Neuronal stem cell (in vitro differentiated cells): ENCODE data around the gene CISD3.

Experiments
- DNase-seq: peaks from one replicate; pipeline ENCODE4 v3.0.0-alpha.2; 2013; ENCODE audit warnings: low spot score
- H2AFZ ChIP-seq: one replicate; pipeline ENCODE4 v1.6.1; 2013; ENCODE audit warnings: mild to moderate bottlenecking, low read length, inconsistent platforms
- H2AK5ac ChIP-seq: 2 replicates; pipeline ENCODE4 v1.6.1; 2013; ENCODE audit warnings: low read depth, mild to moderate bottlenecking, inconsistent platforms, low read length, moderate library complexity, mixed read lengths
- H2BK120ac ChIP-seq: 2 replicates; pipeline ENCODE4 v1.6.1; 2013; ENCODE audit warnings: low read depth, mild to moderate bottlenecking, inconsistent platforms, low read length, moderate library complexity, mixed read lengths
- H2BK12ac ChIP-seq: one replicate; pipeline ENCODE4 v1.6.1; 2013; ENCODE audit warnings: low read length, inconsistent platforms
- H2BK15ac ChIP-seq: 2 replicates; pipeline ENCODE4 v1.6.1; 2013; ENCODE audit warnings: mild to moderate bottlenecking, low read length, inconsistent platforms, mixed read lengths
- H2BK5ac ChIP-seq: one replicate; pipeline ENCODE4 v1.6.1; 2013; ENCODE audit warnings: inconsistent platforms, mild to moderate bottlenecking, low read length, moderate library complexity
- H3K14ac ChIP-seq: one replicate; pipeline ENCODE4 v1.6.1; 2013; ENCODE audit warnings: low read length, inconsistent platforms
- H3K18ac ChIP-seq: 2 replicates; pipeline ENCODE4 v1.6.1; 2013; ENCODE audit warnings: low read length, inconsistent platforms
- H3K23ac ChIP-seq: 2 replicates; pipeline ENCODE4 v1.6.1; 2013; ENCODE audit warnings: low read depth, mild to moderate bottlenecking, mixed read lengths, low read length, inconsistent platforms; ENCODE audit not compliant: poor library complexity
- H3K27ac ChIP-seq: replicated peaks from 3 replicates; pipeline ENCODE4 v1.5.1; 2013; ENCODE audit warnings: low read length, inconsistent platforms
- H3K27me3 ChIP-seq, 3 experiments: 2 replicates each; pipeline ENCODE4 v1.6.1; 2013; ENCODE audit warnings: low read length in 3 of 3, mild to moderate bottlenecking in 2 of 3, inconsistent platforms in 1 of 3, low read depth in 1 of 3, mixed read lengths in 1 of 3, moderate library complexity in 1 of 3; ENCODE audit not compliant: control insufficient read depth in 3 of 3, insufficient read depth in 3 of 3
- H3K36me3 ChIP-seq, 2 donors: replicated peaks in 1 of 2; 2 replicates each; pipeline ENCODE4 v1.6.1; 2013; ENCODE audit warnings: low read length in 2 of 2; ENCODE audit not compliant: control insufficient read depth in 2 of 2, insufficient read depth in 2 of 2
- H3K4ac ChIP-seq: 2 replicates; pipeline ENCODE4 v1.6.1; 2013; ENCODE audit warnings: inconsistent platforms, mild to moderate bottlenecking, low read length, moderate library complexity
- H3K4me1 ChIP-seq, 2 donors: 1 replicate in 1 of 2; 2 replicates in 1 of 2; pipeline ENCODE4 v1.6.1; 2013; ENCODE audit warnings: low read length in 2 of 2, low read depth in 1 of 2; ENCODE audit not compliant: control insufficient read depth in 2 of 2, insufficient read depth in 1 of 2
- H3K4me2 ChIP-seq: one replicate; pipeline ENCODE4 v1.6.1; 2013; ENCODE audit warnings: mild to moderate bottlenecking, low read length, inconsistent platforms; ENCODE audit not compliant: insufficient read depth, poor library complexity, severe bottlenecking
- H3K4me3 ChIP-seq, 2 donors: 2 replicates each; pipeline ENCODE4 v1.5.1; 2013; ENCODE audit warnings: low read length in 2 of 2, mild to moderate bottlenecking in 2 of 2, inconsistent platforms in 1 of 2, moderate library complexity in 1 of 2
- H3K79me1 ChIP-seq: one replicate; pipeline ENCODE4 v1.6.1; 2013; ENCODE audit warnings: low read depth, mild to moderate bottlenecking, inconsistent platforms, low read length, moderate library complexity
- H3K9ac ChIP-seq: one replicate; pipeline ENCODE4 v1.6.1; 2013; ENCODE audit warnings: mild to moderate bottlenecking, low read depth, low read length, inconsistent platforms; ENCODE audit not compliant: poor library complexity
- H3K9me3 ChIP-seq, 2 donors: replicated peaks in 1 of 2; 2 replicates each; pipeline versions ENCODE3 to v1.6.1; 2013; ENCODE audit warnings: low read length in 2 of 2, mild to moderate bottlenecking in 2 of 2, inconsistent platforms in 1 of 2, low read depth in 1 of 2, mixed read lengths in 1 of 2, moderate library complexity in 1 of 2; ENCODE audit not compliant: control insufficient read depth in 2 of 2, insufficient read depth in 1 of 2
- H4K8ac ChIP-seq: one replicate; pipeline ENCODE4 v1.6.1; 2013; ENCODE audit warnings: low read depth, mild to moderate bottlenecking, inconsistent platforms, low read length, moderate library complexity
- H4K91ac ChIP-seq: one replicate; pipeline ENCODE4 v1.6.1; 2013; ENCODE audit warnings: low read length, low read depth, mild to moderate bottlenecking, inconsistent platforms; ENCODE audit not compliant: poor library complexity
- WGBS, 2 donors: extraction: QIAGEN DNeasy Blood & Tissue Kit; methylation state at CpG; one replicate each; pipeline ENCODE4 v1.1.7; 2013; ENCODE audit warnings: missing lambda C conversion rate in 2 of 2, mixed read lengths in 1 of 2; ENCODE audit not compliant: insufficient read length in 2 of 2, insufficient replicate concordance in 1 of 2; ENCODE audit errors: extremely low coverage in 2 of 2; 5-methylcytosine and 5-hydroxymethylcytosine counted together

The CISD3 gene

DNA sequence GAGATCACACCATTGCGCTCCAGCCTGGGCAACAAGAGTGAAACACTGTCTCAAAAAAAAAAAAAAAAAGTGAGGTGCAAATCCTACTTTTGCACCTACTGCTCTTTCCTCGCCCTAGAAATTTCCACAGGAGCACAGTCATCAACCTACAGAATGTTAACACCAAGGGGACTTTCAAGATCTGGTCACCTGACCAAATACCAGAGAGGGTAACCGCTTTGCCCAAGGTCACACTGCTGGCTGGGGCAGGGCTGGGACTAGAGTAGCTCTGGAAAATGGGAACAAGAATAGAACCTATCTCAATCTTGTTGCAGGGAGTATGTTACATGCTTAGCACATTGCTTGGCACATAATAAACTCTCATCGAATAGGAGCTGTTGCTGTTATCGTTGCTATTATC is 31.4 kb upstream of the CISD3 start:
- Histone ChIP-seq H3K27ac (no peak overlapping the region), H2BK5ac (no peak overlapping the region), H4K91ac (no peak overlapping the region), H2BK120ac (no peak overlapping the region), H3K14ac (no peak overlapping the region), H3K4ac (no peak overlapping the region), H3K18ac (no peak overlapping the region), H3K79me1 (no peaks in the 10 kb centered on the region), H3K23ac (no peak overlapping the region), H3K36me3 (no peaks in the 10 kb centered on the region), H2BK12ac (no peak overlapping the region), H3K4me3 (no peak overlapping the region), H2AFZ (no peak overlapping the region), H4K8ac (no peak overlapping the region), H3K4me1 (peaks cover 12 to 20% of the 10 kb centered on the region in 2 donors), H3K4me2 (no peak overlapping the region), H3K9me3 (no peaks in the 10 kb centered on the region), H3K9ac (no peak overlapping the region), H2BK15ac (no peak overlapping the region), H3K27me3 (peaks cover 0 to 57% (median 15%) of the 10 kb centered on the region in 3 experiments), H2AK5ac (no peak overlapping the region)
- WGBS, 2 donors = no CpG with 5 or more reads among the region's 5 CpGs
- DNase-seq = no peak

DNA sequence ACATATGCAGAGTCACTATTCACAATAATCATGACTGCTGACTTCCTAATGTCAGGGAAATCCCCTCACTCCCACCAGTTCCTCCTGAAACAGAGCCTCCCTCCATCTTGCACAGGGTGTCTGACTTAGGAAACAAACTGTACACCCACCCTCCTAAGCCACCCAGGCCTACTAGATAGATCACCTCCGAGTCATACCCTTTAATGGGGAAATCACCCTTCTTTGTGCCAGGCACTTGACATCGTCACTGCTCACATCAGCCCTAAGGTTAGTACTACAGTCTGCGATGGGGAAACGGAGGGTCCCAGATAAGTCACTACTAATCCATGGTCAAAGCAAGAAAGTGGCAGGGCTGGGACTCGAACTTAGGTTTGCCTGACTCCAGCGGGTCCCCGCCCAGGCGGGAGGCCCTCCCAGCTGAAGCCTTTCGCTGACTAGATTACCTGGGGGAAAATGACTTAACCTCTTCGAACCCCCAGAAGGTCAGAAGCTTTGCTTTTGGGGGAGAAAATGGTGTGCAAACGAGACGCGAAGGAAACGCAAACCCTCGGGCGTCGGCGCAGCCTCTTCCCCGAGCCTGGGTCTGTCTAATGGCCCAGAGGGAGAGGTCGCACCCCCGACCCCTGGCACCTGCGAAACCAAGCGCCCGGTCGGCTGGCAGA is 28.5 kb upstream of the CISD3 start:
- peak overlapping the region; percentile 1 for H2BK120ac ChIP-seq
- H3K4me1 ChIP-seq = peaks cover 14 to 24% of the 10 kb centered on the region in 2 donors
- no peak overlapping the region for H3K4ac ChIP-seq
- H3K18ac ChIP-seq = peak overlapping the region; percentile 86
- H3K4me2 ChIP-seq = peak overlapping the region; percentile 75
- no peak overlapping the region for H3K27ac ChIP-seq
- H3K9me3 ChIP-seq = no peaks in the 10 kb centered on the region
- H3K4me3 ChIP-seq = peak overlapping the region; percentile 73 to 77
- H3K36me3 ChIP-seq = no peaks in the 10 kb centered on the region
- peaks cover 0 to 77% (median 18%) of the 10 kb centered on the region in 3 experiments for H3K27me3 ChIP-seq
- no peak overlapping the region for H4K91ac ChIP-seq
- no peak overlapping the region for H2AK5ac ChIP-seq
- no peak overlapping the region for H4K8ac ChIP-seq
- H3K9ac ChIP-seq = peak overlapping the region; percentile 15
- H3K79me1 ChIP-seq = peaks cover 2% of the 10 kb centered on the region
- H2BK15ac ChIP-seq = peak overlapping the region; percentile 42
- DNase-seq = peak; percentile 42
- peak overlapping the region; percentile 95 for H2AFZ ChIP-seq
- no peak overlapping the region for H2BK5ac ChIP-seq
- no peak overlapping the region for H3K14ac ChIP-seq
- H2BK12ac ChIP-seq = no peak overlapping the region
- no CpG with 5 or more reads among the region's 25 CpGs for WGBS, 2 donors
- H3K23ac ChIP-seq = no peak overlapping the region

GRCh38 chr17:38702166-38702915 is 27.8 kb upstream of the CISD3 start:
- Histone ChIP-seq H3K9ac (peak overlapping the region; percentile 51), H2AK5ac (peak overlapping the region; percentile 1), H3K27ac (no peak overlapping the region), H2BK5ac (no peak overlapping the region), H2BK15ac (peak overlapping the region; percentile 42), H2AFZ (peak overlapping the region; percentile 95), H3K36me3 (peaks cover 0 to 6% of the 10 kb centered on the region in 2 donors), H2BK120ac (peak overlapping the region; percentile 1), H3K4me1 (peaks cover 18 to 27% of the 10 kb centered on the region in 2 donors), H3K18ac (peak overlapping the region; percentile 99), H3K9me3 (no peaks in the 10 kb centered on the region), H3K4me3 (peak overlapping the region; percentile 73 to 77), H3K4ac (no peak overlapping the region), H3K14ac (no peak overlapping the region), H4K8ac (no peak overlapping the region), H3K4me2 (peak overlapping the region; percentile 85), H3K23ac (peak overlapping the region; percentile 75), H3K79me1 (peaks cover 2% of the 10 kb centered on the region), H3K27me3 (peaks cover 0 to 76% (median 18%) of the 10 kb centered on the region in 3 experiments), H4K91ac (no peak overlapping the region), H2BK12ac (no peak overlapping the region)
- DNase-seq = peak; percentile 78
- no CpG with 5 or more reads among the region's 81 CpGs for WGBS, 2 donors
